ENCODE results near the gene SPRY4. TPM values are rescaled to one million over a fixed set of nuclear protein-coding genes. Genes with fewer than 3 reads are reported as not detected.

SPRY4 gene
- total RNA-seq, 3 donors from 2014 or later = 13.0 to 18.0 (median 14.5) TPM

DNA sequence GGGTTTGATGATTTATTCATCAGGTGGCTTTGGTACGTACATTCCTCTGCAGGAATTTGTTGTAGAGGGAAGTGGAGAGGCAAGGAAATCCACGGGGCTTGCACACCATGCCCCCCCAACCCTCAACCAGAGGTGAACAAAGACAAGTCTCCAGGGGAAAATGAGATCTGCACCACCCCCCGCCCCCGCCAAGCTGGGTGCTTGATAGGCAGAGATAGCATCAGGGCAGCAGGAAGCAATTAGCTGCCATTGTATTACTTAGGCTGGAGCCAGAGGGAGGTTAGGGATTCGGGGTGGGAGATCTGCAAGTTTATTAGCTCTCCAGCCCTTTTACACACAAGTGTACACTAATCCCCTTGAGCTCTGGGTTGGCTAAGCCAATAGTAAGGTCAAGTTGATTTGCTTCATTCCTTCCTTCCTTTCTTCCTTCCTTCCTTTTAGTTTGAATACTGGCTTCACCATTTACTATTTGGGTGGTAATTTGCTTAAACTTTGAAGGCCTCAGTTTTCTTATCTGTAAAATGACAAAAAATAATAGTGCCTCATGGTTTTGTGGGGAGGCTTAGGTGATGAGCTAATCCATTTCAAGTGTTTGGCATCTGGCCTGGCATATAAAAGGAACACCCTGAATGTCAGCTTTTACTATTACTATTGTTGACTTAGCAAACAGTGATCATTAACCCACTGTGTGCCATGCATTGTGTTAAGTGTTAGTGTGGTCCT lies 34.1 kb downstream of the SPRY4 start:
- no peak for TF ChIP-seq POLR2A (IDR thresholded peaks at IDR 0.05)
- TF ChIP-seq CTCF (IDR thresholded peaks at IDR 0.05) = no peak
- no peak for TF ChIP-seq POLR2AphosphoS5 (IDR thresholded peaks at IDR 0.05)
- H3K27ac ChIP-seq = no peak overlapping the region
- H3K36me3 ChIP-seq = no peaks in the 10 kb centered on the region
- H3K27me3 ChIP-seq = no peaks in the 10 kb centered on the region
- intact Hi-C loops (cut with DNase I; ENCODE audit: low total_unique reads) = no loop called here
- no peaks in the 10 kb centered on the region for H3K4me1 ChIP-seq
- H3K9me3 ChIP-seq = no peaks in the 10 kb centered on the region
- H3K4me3 ChIP-seq = no peak overlapping the region
- no peak for DNase-seq (ENCODE audit: low spot score in 2 of 2)

- H3K4me1 ChIP-seq = no peaks in the 10 kb centered on the region
- no peak overlapping the region for H3K27ac ChIP-seq
- no peak for TF ChIP-seq POLR2AphosphoS5 (IDR thresholded peaks at IDR 0.05)
- no peak for TF ChIP-seq CTCF (IDR thresholded peaks at IDR 0.05)
- TF ChIP-seq POLR2A (IDR thresholded peaks at IDR 0.05) = no peak
- no peaks in the 10 kb centered on the region for H3K27me3 ChIP-seq
- intact Hi-C loops (cut with DNase I; ENCODE audit: low total_unique reads) = no loop called here
- no peaks in the 10 kb centered on the region for H3K36me3 ChIP-seq
- no peak overlapping the region for H3K4me3 ChIP-seq
- DNase-seq (ENCODE audit: low spot score in 2 of 2) = no peak
- no peaks in the 10 kb centered on the region for H3K9me3 ChIP-seq
Measured at GRCh38 chr5:142289708-142290576, 34.9 kb downstream of the SPRY4 start.

GRCh38 chr5:142287973-142288313 lies 36.9 kb downstream of the SPRY4 start:
- Histone ChIP-seq H3K4me1 (no peaks in the 10 kb centered on the region), H3K9me3 (no peaks in the 10 kb centered on the region), H3K27ac (no peak overlapping the region), H3K27me3 (no peaks in the 10 kb centered on the region), H3K4me3 (no peak overlapping the region), H3K36me3 (no peaks in the 10 kb centered on the region)
- intact Hi-C loops (cut with DNase I; ENCODE audit: low total_unique reads) = no loop called here
- no peak for DNase-seq (ENCODE audit: low spot score in 2 of 2)
- TF ChIP-seq POLR2AphosphoS5 (IDR thresholded peaks at IDR 0.05) = no peak
- no peak for TF ChIP-seq CTCF (IDR thresholded peaks at IDR 0.05)
- no peak for TF ChIP-seq POLR2A (IDR thresholded peaks at IDR 0.05)

DNA sequence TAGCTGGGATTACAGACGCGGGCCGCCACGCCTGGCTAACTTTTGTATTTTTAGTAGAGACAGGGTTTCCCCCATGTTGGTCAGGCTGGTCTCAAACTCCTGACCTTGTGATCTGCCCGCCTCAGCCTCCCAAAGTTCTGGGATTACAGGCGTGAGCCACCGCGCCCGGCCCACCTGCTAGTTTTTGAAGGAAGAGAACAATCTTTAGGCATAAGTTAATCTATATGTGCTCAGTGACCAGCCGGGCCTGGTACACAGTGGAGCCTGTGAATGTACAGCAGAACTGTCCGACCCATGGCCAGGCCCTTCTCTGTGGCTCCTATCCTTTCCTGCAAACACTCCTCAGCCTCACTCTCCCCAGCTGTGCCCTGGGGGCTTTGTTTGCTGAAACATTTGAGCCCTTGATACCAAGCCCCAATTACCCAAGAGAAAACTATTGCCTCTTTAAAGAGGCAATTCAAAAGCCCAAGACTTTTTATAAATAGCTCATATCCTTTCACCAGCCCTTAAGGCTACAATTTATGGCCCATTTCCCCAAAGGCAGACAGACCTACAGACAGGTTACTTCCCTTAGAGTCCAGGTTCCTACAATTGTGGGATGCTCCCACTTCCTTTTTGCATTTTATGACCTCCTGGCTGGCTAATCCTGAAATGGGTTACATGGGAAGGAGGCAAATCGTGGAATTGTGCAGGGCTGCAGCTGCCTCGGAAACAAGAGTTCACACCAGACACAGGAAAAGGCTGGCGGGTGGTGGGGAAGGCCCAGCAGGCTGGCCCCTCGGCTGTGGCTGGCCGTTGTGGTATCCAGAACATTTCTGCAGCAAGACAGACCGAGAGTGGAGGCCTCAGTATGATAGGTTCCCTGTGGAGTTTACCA lies 37.5 kb downstream of the SPRY4 start:
- Histone ChIP-seq H3K27me3 (no peaks in the 10 kb centered on the region), H3K36me3 (no peaks in the 10 kb centered on the region), H3K4me3 (no peak overlapping the region), H3K9me3 (no peaks in the 10 kb centered on the region), H3K27ac (no peak overlapping the region), H3K4me1 (no peaks in the 10 kb centered on the region)
- DNase-seq (ENCODE audit: low spot score in 2 of 2) = no peak
- intact Hi-C loops (cut with DNase I; ENCODE audit: low total_unique reads) = no loop called here
- TF ChIP-seq POLR2AphosphoS5 (IDR thresholded peaks at IDR 0.05) (no peak), POLR2A (IDR thresholded peaks at IDR 0.05) (no peak), CTCF (IDR thresholded peaks at IDR 0.05) (no peak)
